Measurements from ENCODE around the gene LMTK2.

LMTK2 gene

DNA sequence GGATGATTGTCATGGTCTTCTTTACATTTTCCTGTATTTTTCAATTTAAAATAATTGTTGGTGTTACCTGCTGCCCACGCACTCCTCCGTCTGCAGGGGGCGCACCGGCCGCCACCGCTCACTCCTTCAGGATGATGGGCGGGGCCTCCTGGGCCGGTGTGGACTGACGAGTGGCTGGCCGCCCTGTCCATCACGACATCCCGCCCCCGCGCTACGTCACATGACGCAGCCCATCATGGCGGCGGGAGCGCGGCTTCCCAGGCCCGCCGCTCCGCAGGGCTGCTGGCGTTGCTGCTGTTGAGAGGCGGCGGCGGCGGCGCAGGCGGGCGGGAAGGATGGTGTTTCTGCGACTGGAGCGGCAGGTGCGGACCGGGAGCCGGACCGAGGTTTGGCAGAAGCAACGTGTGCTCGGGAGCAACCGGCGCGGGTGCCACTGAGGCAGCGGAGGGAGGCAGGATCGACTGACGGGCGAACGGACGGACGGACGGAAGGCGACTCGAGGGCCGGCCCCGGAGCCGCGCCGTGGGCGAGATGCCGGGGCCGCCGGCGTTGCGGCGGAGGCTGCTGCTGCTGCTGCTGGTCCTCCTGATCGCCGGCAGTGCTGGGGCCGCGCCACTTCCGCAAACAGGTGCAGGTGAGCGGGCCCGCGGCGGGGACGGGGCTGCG lies at the start of gene LMTK2:
Gene LMTK2 (plus strand): TSS at position 216 of the 666 bp plus-strand sequence. CDS start 316 bp downstream, at position 532.
- DNase-seq (ENCODE audit: low read depth in 2 of 2, low spot score in 1 of 2): peak; percentile 90 to 93

DNA sequence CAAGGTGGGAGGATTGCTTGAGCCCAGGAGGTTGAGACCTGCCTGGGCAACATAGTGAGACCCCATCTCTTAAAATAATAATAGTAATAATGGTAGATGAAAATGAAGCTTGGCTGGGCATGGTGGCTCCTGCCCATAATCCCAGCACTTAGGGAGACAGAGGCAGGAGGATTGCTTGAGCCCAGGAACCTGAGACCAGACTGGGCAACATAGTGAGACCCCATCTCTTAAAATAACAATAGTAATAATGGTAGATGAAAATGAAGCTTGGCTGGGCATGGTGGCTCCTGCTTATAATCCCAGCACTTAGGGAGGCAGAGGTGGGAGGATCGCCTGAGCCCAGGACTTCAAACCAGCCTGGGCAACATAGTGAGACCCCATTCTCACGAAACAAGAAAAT lies 49.5 kb upstream of the LMTK2 start:
- no peak for DNase-seq (ENCODE audit: low read depth in 2 of 2, low spot score in 1 of 2)

DNA sequence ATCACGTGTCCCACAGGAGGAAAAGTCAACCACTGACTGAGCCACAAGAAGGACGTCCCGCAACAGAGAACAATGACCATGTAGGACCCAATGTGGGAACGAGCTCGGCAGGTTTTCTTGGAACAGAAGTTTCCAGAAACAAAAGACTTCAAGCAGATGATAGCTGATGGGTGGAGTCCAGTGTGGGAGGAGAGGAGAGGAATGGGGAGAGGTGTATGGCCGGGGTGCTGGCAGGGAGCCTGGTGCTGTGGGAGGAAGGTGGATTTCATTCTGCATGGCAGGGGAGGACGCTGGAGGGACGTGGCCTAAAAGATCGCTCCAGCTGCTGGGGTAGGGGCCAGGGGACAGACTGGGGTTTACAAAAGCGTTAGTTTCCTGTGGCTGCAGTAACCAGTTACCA lies 48.5 kb upstream of the LMTK2 start:
- DNase-seq (ENCODE audit: low read depth in 2 of 2, low spot score in 1 of 2): no peak

DNA sequence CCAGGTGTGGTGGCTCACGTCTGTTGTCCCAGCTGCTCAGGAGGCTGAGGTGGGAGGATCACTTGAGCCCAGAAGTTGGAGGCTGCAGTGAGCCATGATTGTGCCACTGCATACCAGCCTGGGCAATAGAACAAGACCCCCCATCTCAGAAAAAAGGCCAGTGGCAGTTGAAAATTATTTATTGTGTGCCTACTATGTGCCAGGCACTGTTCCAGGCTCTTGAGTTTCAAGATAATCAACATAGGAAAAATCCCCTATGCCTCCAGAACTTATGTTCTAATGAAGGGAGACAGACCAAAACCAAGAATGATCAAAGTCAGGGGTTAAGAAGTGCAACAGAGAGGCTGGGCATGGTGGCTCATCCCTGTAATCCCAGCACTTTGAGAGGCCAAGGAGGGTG lies 42.4 kb upstream of the LMTK2 start:
- DNase-seq (ENCODE audit: low read depth in 2 of 2, low spot score in 1 of 2): no peak

DNA sequence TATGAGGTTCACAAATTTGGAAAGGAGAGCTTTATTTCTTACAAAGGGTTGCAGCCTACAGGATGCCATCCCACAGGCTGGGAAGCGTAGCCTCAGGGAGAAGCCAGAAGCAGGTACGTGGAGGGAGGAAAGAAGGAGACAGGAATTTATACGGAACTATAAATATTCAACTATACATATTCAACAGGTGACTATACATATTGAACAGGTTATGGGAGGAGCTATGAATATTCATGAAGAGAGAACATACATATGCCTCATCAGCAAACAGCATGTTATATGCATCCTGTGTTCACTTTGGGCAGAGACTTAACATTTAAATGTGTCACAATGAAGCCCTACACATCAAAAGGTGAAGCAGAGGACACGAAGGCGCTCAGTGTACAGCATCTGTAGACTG lies 40.5 kb upstream of the LMTK2 start:
- DNase-seq (ENCODE audit: low read depth in 2 of 2, low spot score in 1 of 2): no peak

DNA sequence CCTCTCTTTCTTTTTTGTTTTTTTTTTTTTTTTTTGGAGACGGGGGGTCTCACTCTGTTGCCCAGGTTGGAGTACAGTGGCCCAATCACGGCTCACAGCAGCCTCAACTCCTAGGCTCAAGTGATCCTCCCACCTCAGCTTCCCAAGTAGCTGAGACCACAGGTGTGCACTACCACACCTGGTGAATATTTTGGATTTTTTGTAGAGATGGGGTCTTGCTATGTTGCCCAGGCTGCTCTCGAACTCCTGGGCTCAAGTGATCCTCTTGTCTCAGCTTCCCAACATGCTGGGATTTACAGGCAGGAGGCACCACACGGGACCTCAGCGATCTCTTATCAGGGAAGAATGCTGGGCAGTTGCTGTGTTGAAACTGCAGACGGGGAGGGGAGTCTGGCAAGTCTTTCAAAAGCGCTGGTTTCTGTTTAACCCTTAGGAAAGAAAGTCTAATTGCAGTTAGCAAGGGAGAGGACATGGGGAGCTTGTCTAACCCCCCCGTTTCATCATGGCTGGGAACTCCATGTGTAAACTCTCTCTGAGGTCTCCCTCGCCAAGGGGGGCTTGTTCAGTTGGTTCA lies 39.6 kb upstream of the LMTK2 start:
- DNase-seq (ENCODE audit: low read depth in 2 of 2, low spot score in 1 of 2): no peak

DNA sequence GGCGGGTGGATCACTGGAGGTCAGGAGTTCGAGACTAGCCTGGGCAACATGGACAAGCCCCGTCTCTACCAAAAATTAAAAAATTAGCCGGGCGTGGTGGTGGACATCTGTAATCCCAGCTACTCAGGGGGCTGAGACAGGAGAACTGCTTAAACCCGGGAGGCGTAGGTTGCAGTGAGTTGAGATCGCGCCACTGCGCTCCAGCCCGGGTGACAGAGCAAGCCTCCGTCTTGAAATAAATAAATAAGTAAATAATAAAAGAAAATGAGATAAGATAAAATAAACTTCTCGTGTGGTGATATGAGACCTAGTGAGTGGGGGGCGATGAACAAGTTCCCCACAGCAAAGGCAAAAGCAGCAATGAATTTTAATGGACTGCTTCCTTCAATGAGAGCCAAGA lies 33.6 kb upstream of the LMTK2 start:
- no peak for DNase-seq (ENCODE audit: low read depth in 2 of 2, low spot score in 1 of 2)

DNA sequence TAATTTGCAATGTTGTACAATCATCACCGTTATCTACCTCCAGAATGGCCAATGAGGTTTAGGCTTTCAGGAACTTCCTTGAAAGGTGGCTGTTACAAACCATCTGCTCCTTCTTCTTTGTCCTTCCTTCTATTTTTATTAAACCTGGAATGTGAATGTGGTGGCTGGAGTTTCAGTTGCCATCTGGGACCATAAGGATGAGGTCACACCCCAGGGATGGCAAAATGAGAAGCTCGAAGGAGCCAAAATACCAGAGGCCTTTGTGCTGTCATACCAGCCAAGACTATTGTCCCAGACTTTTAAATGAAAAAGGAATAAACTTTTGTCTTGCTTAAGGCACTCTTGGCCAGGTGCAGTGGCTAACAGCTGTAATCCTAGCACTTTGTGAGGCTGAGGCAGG lies 30.9 kb upstream of the LMTK2 start:
- DNase-seq (ENCODE audit: low read depth in 2 of 2, low spot score in 1 of 2): no peak

DNA sequence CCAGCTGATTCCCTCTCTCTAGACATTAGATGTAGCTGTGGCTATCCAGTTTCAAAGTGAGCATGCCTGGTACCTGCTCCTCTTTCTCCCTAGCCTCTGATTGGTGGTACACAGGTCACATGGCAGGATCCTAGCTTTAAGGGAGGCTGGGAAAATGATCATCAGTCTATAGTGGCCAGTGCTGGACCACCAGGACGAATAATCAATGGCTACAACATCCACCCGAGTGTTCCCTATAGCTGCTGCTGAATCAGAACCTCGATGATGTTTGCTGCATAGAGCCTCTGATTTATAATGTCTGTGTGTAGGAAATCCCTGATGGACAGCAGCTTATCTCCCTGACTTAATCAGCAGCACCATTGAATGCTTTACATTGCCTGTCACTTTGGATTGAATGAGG lies 28.9 kb upstream of the LMTK2 start:
- no peak for DNase-seq (ENCODE audit: low read depth in 2 of 2, low spot score in 1 of 2)

DNA sequence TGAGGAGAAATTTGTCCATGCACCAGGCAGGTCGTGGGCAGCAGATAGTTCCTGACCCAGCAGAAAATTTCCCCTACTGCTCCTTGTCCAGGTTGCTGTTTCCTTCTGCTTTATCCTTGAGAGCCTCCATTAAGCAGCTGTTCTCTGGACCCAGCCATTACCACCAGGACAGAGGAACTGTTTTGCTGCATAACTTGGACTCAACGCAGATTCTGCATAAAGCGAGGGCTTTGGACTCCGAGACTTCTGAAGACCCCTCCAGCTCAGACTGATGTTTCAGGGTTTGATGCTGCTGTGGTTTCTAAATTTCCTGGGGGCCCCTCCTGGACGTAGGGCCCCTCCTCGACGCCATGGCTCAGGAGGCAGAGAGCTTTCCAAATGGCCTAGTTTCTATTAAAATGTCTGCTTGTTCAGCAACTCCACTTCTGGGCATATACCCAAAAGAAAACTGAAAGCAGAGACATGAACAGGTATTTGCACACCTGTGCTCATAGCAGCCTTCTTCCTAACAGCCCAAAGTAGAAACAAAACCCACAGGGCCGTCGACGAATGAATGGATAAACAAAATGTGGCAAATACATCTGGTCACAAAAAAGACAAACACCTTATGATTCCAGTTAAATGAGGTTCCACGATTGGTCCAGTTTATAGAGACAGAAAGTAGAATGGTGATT lies 28.3 kb upstream of the LMTK2 start:
- DNase-seq (ENCODE audit: low read depth in 2 of 2, low spot score in 1 of 2): no peak

DNA sequence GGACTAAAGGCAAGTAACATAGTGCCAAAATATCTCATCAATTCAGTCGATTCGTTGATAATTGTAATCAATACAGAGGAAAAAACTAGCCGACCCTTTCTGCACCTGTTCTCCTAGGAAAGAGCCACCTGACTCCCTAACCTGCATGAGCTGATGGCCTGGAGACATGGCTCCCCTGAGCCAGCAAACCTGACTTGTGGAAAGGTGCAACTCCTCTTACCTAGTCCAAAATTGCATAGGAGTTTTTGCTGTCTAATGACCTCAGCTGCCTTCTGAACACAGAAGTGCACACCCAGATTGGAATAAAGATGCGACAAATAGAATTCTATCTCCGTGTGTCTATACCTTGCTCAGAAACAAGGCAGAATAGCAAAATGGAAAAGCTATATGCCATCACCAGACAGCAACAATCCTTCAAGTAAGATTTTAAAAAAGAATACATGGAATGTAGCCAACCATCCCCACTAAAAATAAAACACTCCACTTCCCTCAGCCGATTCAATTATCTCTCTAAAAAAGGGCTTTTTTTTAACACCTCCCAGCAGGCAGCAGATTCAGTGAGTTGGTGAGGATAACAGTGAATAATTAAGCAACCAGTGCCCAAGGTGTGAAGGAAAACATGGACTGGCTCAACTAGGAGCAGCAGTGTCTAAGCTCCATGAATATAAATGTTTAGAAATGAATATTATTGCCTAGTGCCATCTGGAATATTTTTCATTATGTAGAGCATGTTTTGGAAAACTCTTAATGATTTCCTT lies 26.6 kb upstream of the LMTK2 start:
- no peak for DNase-seq (ENCODE audit: low read depth in 2 of 2, low spot score in 1 of 2)

DNA sequence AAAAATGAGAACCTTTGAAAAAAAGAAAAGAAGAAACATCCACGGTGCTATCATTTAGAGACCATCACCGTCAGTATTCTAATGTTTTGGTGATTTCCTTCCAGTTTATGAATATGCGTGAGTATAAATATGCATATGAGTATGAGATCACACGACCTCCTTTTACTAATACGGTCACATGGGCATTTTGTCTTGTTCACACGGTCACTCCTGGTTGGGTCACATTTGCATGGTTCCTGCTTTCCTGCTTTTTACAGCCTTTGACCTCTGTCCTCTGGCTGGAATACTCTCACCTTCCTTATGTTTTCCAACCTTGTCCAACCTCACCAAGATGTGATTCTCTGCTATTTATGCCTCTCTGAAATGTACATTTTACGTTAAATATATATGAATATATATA lies 25.3 kb upstream of the LMTK2 start:
- DNase-seq (ENCODE audit: low read depth in 2 of 2, low spot score in 1 of 2): no peak

DNA sequence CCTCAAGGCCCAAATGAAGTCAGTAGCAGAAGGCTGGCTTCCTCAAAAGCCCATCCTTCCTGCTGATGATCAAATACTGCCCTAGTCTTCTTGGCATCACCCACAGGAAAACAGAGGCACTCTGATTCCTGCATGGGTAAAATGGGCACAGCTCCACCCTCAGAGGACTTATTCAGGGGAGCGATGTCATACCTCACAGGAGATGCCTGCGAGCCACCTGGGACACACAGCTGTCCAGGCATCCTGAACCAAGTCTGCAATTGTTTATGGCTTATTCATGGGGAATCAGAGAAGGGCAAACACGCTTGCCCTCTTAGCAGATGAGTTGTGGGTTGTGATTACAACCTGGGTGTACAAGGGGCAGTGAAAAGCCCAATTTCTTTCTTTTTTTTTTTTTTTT lies 22.0 kb upstream of the LMTK2 start:
- no peak for DNase-seq (ENCODE audit: low read depth in 2 of 2, low spot score in 1 of 2)

DNA sequence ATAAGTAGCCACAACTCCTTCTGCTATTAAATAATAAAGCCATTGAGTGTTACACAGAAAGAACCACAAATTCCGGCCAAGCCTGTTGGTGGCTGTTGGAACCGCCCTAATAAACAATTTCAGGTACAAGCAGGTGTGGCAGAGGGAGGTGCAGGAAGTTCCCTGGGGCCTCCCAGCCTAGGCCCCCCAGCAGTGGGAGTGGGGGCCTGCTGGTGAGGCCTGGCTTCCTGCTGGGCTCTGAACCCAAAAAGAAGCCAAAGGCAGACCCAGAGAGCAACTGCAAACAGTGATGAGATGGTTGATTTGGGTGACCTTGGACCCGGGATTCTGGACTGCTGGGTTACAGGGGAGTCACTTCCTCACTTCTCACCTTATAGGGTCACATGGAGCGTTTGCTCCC lies 21.0 kb upstream of the LMTK2 start:
- DNase-seq (ENCODE audit: low read depth in 2 of 2, low spot score in 1 of 2): no peak

DNA sequence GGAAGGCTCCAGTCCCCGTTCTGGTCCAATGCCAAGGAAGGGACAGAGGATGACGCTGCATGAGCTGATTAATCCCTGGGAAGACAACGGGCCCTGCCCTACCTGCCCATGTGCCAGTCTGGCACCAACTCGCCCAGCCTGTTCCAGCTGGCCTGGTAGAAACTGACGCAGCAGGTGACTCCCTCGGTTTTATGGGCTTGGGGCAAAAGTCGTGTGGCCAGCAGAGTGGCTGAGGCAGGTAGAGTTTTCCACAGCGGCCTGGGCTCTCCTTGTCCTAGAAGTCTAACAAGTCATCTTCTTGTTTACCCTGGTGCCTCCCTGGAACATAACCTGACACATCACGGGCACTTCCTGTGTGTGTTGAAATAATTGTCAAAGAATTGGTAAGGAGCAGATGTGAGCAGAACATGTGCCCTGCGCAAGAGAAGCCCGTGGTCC lies 20.4 kb upstream of the LMTK2 start:
- no peak for DNase-seq (ENCODE audit: low read depth in 2 of 2, low spot score in 1 of 2)

DNA sequence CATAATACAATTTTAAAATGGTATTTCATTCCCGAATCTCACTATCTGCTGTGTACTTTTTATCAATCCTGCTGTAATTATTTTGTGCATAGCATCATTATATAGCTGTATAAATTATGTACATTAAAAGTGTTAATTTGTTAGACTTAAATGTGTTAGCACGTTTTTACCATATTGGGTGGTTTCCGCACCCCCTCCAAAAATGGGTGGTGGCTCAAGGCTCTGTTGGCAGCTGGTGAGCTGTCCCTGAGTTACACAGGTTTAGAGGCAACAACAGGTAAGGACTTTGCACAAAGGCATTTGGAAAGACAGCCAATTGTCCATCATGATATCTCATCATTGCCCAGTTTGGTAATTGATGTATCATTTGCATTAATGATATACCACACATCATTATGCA lies 18.6 kb upstream of the LMTK2 start:
- DNase-seq (ENCODE audit: low read depth in 2 of 2, low spot score in 1 of 2): no peak

DNA sequence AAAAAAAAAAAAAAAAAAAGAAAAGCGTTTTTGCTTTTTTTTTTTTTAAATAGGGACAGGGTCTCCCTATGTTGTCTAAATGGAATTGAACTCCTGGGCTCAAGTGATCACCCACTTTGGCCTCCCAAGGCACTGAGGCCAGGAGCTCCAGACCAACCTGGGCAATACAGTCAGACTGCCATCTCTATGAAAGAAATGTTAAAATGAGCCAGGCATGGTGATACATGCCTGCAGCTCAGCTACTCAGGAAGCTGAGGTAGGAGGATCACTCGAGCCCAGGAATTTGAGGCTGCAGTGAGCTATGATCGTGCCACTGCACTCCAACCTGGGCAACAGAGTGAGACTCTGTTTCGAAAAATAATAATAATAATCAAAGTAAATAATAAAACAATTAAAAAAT lies 16.5 kb upstream of the LMTK2 start:
- DNase-seq (ENCODE audit: low read depth in 2 of 2, low spot score in 1 of 2): no peak

DNA sequence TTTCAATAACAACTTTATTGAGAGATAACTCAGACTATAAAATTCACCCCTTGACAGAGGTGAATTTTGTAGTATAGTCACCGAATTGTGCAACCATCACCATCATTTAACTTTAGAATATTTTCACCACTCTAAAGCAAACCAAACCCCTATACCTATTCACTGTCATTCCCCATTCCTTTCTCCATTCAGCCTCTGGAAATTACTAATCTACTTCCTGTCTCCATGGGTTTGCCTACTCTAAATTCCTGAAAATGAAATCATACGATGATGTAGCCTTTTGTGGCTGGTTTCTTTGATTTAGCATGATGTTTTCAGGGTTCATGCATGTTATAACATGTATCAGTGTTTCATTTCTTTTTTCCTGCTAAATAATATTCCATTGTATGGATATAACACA lies 15.6 kb upstream of the LMTK2 start:
- DNase-seq (ENCODE audit: low read depth in 2 of 2, low spot score in 1 of 2): no peak

DNA sequence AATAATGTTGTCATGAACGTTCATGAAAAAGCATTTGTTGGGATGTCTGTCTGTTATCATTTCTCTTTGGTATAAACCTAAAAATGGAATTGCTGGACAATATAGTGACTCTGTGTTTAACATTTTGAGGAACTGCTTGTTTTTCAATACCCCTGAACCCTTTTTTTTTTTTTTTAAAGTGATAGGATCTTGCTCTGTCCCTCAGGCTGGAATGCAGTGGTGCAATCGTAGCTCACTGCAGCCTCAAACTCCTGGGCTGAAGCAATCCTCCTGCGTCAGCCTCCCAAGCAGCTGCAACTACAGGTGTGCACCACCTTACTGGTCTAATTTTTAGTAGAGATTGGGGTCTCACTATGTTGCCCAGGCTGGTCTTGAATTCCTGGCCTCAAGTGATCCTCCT lies 15.1 kb upstream of the LMTK2 start:
- no peak for DNase-seq (ENCODE audit: low read depth in 2 of 2, low spot score in 1 of 2)

DNA sequence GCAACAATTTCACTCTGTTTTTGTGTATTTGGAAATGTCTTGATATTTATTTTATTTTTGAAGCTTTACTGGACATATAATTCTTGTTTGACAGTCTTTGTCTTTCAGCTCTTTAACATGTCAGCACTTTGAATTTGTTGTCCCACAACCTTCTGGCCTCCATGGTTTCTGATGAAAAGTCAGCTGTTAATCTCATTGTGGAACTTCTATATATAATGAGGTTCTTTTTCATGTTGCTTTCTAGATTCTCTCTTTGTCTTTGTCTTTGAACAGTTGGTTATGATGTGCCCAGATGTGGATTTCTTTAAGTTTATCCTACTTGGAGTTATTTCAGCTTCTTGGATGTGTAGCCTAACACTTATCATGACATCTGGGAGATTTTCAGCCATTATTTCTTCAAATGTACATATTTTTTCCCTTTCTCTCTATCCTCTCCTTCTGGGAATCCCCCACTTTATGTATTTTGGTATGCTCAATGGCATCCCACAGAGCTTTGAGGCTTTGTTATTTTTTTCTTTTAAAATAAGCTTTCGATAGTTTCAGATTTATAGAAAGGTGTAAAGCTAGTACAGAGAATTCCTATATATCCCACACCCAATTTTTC lies 9.5 kb upstream of the LMTK2 start:
- DNase-seq (ENCODE audit: low read depth in 2 of 2, low spot score in 1 of 2): no peak

DNA sequence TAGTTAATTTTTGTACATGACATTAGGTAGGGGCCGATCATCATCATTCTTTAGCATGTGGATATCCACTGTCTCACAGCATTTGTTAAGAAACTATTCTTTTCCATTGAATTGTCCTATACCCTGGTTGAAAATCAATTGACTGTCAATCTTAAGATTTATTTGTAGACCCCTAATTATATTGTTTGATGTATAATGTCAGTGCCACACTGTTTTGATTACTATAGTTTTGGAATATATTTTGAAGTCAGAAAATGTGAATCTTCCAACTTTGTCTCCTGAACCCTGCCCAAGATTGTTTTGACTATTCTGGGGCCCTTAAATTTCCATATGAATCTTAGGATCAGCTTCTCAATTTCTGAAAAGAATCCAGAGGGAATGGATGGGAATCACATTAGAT lies 6.6 kb upstream of the LMTK2 start:
- no peak for DNase-seq (ENCODE audit: low read depth in 2 of 2, low spot score in 1 of 2)

DNA sequence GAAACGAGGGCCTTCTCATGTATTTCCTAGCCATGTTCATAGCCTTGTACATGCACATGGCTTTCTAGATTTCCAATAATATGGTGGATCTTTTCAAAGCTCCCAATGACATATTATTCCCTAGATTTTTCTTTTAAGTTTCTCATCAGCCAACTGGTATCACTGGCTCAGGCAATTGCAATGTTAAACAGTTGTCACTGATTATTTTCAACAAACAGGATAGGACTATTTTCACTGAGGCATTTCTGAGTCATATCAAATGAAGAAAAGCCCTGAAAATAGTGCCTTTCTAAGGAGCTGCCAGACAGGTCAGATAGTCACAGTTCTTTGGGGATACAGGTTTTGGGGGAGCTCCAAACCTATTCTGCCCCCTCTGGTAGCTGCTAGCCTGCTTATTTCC lies 4.5 kb upstream of the LMTK2 start:
- no peak for DNase-seq (ENCODE audit: low read depth in 2 of 2, low spot score in 1 of 2)

Measured in stimulated activated CD8-positive, alpha-beta memory T cell treated with anti-CD3 and anti-CD28 coated beads, Interleukin-4, amount 100 ng/mL, for 1 hour (primary cell).